Measurements from ENCODE around the gene PLAC1. TPM values are rescaled to one million over a fixed set of nuclear protein-coding genes. Genes with fewer than 3 reads are reported as not detected.

Gene PLAC1
- total RNA-seq, 1 donor from 2014 or later: not detected

DNA sequence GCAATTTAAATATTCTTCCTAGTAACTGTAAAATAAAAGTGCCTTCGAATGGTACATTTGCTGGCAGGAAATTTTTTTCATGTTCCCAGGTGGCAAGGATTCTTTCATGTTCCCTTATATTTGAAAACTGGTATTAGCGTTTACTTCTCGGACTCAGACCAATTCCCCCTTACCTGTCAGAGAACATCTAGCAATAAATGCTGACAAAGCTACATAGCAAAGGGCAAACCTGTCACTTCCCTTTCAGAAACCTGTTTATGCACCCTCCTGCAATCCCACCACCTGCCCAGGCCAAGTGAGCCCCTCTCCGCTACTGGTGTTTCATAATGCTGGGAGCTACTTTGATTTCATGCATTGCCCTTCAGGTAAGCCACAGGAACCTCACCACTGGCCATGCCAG lies 100.1 kb downstream of the PLAC1 start:
- no peak for ATAC-seq (ENCODE audit: poor library complexity)
- intact Hi-C loops (cut with DNase I): no loop called here
- no peak for DNase-seq

DNA sequence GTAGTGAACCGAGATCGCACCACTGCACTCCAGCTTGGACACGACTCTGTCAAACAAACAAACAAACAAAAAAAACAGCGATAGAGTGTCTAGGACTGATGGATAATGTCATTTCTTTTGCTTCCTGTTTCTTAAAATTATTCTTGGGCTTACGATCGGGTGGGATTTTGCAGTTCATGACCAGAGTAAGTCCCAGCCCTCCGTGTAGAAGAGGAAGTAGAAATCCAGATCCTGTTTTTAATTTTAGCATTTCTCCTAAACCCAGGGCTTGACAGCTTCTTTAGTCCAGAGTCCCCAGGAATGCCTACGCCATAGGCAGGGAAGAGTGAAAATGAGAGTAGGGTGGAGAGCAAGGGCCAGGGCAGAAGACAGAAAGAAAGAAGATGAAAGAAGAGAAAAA lies 104.0 kb downstream of the PLAC1 start:
- DNase-seq (no peak), ATAC-seq (ENCODE audit: poor library complexity) (no peak)
- intact Hi-C loops (cut with DNase I): no loop called here

DNA sequence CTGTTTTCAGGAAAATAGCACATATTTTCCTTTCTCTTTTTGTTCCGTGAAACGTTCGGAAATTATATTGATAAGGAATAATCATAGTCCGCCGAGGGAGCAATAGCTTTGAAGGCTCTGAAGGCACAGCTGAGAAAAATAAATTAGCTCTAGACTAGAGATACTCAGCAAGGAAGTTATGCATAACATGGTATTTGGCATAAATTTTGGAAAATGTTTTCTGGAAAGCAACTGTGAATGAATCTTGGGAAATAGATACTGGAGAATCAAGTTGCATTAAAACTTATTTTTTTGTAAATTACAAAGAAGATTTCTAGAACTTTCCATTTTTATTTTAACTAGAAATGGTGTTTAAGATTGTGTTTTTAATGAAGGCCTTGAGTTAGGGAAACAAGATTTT lies 105.9 kb downstream of the PLAC1 start:
- intact Hi-C loops (cut with DNase I): no loop called here
- ATAC-seq (ENCODE audit: poor library complexity): no peak
- no peak for DNase-seq

DNA sequence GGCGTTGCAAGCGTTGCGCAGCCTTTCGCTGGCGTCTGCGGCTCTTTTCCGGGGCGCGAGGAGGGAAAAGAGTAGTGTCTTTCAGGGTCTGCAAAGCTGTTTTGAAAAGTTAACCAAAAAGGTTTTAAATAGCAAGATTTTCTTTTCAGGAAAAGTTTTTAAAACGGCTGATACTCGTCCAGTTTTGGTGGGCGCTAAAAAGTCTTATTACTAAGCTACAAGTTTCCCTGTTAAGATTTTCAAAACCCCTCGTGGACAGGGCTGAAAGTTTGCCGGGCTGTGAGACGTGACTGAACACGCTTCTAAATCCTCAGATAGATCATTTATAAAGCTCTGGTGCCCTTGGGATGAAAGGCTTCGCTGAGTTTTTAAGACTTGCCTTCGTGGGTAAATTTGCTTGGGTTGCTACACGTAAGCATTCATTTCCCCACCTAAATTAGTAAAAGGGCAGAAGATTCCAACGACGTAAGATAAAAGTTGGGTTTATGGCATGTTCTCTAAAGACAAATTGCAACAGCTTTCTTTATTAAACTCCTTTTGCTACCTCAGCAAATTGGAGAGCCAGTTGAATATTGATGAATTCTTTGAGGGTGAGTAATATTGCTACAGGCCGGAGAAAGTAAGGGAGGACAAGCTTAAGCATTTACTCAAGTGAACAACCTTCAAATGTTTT lies 106.8 kb downstream of the PLAC1 start:
- intact Hi-C loops (cut with DNase I): no loop called here
- no peak for DNase-seq
- no peak for ATAC-seq (ENCODE audit: poor library complexity)

DNA sequence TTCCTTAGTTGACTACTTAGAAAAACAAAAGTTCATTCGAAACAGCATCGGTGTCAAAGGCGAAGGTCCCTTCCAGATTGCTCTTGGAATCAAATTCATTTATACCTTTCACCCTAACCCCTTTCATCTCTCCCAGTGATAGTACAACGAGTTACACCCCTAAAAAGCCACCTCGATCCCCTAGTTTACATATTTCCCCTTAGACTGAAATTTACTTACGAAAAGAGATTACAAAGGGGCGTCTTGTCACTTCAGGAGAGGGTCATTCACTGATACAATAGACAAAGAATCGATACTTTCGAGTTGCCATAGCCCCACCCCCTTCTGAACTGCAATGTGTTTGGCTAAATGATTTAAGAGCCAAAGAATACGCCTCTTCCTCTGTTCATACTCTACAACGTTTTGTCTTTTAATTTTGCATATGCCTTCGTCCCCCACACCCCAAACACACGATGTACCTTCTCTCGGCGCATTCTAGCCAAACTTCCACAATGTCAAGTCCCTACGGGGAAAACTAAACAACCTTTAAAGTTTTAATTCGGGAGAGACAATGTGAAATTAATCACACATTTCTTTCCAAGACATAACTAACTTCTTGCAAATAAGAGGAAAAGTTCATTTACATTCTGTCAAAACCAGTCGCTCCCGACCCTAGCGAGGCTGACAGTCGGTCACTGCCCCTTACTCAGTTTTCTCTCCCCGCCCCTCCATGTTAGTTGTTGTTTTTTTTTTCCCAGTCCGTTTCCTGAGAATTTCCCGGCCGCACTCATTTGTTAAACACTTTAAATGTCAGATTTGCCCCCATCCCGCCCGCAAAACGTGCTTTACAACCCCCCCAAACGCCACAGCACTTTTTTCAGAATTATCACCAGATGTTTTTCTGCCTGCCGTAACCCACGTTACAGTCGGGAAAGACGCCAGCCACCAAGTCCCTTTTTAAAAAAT lies 109.7 kb downstream of the PLAC1 start:
- ATAC-seq (ENCODE audit: poor library complexity): no peak
- no peak for DNase-seq
- intact Hi-C loops (cut with DNase I): no loop called here

DNA sequence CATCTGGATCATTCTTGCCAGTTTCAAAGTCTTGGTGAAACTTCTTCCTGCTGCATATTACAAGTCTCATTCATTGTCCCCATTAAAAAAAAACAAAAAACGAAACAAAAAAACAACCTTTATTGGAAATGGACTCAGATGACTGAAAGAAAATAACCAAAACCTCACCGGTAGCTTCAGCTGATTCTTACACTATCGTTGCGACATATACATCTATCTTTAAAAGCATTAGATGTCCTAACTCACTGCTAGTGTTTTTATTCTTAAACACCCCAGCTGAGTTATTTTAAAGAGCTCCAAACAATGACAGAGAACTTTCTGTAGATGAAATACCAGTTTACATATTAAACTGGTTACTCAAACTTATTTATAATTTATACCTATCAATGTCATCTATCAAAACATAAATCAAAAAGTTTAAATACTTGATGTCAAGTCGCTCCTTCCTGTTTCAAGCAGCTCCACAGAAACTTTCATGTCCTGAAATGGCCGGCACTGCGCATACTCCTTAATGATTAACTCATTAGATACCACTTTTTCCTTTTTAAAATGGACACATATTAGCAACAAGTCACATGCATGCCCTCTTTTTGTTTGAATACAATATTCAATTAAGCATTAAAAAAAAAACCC lies 111.1 kb downstream of the PLAC1 start:
- DNase-seq: no peak
- intact Hi-C loops (cut with DNase I): no loop called here
- ATAC-seq (ENCODE audit: poor library complexity): no peak

DNA sequence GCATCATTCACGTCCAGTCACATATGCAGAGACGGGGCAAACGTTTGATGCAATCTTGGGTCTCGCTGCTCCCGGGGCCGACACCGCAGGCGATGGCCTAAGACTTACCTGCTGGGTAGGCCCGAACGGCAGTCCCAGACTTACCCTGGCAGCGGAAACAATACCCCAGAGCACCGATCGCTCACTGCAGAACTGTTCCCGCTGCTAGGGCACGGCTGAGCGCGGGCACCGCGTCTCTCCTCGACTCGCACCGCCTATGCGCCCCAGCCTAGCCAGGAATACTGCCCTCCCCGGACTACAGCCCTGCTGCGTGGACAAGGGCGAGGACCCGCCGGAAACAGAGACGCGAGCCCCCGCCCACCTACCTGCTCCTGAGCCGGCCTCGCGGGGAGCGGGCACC lies 112.1 kb downstream of the PLAC1 start:
- DNase-seq: no peak
- intact Hi-C loops (cut with DNase I): no loop called here
- ATAC-seq (ENCODE audit: poor library complexity): no peak

DNA sequence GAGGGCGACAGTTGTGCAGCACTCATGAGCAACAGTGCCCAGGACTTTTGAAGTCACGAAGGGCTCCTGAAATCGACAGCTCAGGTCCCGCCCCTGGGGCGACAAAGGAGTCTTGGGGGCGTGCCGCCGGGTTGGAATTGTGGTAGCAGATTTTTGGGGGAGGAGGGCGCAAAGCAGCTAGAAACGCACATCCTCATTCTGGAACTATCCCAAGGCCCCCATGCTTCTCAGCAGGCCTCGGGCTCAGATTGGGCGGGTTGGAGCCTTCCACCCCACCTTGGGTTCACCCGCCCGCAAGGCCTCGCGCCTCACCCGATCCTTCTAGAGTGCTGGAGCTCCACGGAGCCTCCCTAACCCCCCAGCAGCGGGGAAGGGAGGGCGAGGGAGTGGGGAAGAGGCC lies 112.8 kb downstream of the PLAC1 start:
- DNase-seq: no peak
- intact Hi-C loops (cut with DNase I): no loop called here
- no peak for ATAC-seq (ENCODE audit: poor library complexity)

DNA sequence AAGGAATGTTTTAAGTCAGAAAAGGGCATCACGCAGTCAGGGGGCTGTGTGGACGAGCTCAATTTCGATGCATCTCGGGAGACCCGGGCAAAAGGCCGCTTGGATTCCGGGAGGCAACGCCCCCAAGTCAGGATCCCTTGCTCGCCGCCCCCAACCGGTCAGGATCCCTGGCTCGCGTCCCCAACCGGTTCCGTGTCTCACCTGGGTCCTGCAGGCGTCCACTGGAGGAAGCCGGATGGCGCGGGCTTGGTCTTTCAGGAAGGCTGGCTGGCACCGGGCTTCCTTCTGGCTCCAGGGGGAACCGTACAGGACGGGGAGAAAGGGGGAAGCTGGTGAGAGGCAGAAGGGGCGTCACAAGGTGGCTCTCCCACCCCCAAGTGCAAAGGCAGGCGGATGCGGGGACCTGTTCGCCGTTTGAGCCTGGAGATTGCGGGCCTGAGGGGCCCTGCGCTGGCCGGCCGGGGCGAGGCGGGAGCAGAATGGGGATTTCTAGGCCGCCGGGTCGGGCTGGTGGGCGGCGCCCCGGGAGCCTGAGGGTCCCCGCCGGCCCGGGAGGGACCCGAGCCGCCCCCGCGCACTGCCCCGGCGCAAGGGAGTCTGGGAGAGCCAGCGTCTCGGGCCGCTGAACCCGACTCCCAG lies 113.6 kb downstream of the PLAC1 start:
- DNase-seq (no peak), ATAC-seq (ENCODE audit: poor library complexity) (no peak)
- intact Hi-C loops (cut with DNase I): no loop called here

DNA sequence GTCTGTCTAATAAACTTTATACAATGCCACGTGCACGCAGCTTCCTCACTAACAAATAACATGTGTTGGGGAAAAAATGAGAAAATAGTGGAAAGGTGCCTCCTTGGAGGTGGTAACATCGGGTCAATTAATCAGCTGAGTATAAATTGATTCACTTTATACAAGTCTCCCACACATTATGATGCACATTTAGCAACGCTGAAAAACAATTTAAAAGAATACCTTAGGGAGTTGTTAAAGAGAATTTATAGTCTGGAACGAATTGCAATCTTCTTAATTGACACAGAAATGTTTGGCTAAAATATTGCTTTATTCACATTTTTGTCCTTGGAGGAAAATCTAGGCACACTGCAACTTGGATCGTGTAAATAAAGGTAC lies 114.1 kb downstream of the PLAC1 start:
- intact Hi-C loops (cut with DNase I): no loop called here

DNA sequence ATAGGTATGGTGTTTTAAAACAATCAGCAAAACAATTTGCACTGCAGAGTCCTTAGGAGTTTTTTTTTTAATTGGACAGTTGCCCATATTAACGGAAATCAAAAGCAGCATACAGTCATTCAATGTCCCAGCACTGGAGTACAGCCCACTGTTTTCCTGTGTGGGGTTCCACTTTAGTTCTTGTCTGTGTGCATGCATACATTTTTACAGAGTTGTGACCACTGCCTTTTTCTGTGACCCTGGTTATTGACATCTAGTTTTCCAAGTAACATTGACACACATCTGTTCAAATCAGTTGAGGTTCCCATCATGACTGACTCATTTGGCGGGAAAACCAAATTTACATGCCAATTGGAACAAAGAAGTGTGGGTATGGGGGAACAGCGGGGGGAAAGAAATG lies 115.0 kb downstream of the PLAC1 start:
- no peak for DNase-seq
- intact Hi-C loops (cut with DNase I): no loop called here
- ATAC-seq (ENCODE audit: poor library complexity): no peak

More for the DNA sequence above, 114.1 kb downstream of the PLAC1 start:
- DNase-seq: no peak
- no peak for ATAC-seq (ENCODE audit: poor library complexity)

DNA sequence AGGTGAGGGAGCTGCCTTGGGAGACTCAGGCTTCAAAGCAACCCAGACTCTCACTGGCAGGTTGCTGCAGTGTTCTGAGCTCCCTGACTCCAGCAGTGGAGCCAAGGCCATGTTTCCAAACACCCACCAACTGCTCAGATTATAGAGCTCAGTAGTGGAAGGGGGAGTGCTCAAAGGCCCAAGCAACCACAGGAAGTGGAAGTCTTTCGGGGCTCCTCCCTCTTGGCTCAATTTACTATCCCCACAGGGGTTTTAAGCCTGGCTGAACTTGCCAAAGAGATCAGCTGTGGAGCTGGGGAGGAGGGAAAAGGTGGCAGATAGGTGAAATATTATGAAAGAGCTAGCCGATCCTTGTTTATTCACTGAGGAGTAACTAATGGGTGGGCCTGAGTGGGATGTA lies 115.8 kb downstream of the PLAC1 start:
- DNase-seq: no peak
- intact Hi-C loops (cut with DNase I): no loop called here
- ATAC-seq (ENCODE audit: poor library complexity): peak; percentile 20

DNA sequence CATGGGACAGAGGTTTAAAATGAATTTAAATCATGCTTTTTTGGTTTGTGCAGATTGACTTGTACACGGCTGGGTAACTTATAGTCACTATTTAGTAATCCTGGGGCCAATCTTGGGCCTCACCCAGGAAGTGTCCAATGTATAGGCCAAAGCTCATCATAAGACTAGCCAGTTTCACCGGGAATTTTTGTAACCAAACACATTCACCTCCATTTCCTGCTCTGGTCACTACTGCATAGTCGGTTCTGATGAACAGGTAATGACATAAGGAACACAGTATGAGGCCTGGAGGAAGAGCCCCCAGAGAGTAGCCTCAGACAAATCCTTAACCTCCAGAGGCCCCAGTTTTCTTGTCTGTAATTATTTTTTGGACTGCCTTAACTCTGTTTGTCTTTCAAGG lies 116.4 kb downstream of the PLAC1 start:
- DNase-seq (no peak), ATAC-seq (ENCODE audit: poor library complexity) (no peak)
- intact Hi-C loops (cut with DNase I): no loop called here

DNA sequence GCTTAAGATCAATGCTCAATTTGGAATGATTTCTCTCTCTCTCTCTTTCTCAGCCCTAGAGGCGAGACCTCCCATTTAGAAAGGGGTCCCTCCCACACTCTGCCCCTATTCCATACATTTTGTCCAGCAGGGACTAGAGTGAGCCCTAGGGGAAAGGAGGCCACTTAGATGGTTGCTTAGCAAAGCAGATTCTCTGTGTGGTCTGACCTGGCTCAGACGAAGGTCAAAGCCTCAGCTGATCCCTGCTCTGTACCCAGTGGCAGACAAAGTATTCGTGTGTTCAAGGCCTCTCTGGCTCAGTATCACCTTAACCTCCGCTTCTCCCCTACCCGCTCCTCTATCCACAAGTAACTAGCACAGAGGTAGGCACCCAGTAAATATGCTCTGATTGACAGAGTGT lies 120.0 kb downstream of the PLAC1 start:
- no peak for DNase-seq
- intact Hi-C loops (cut with DNase I): no loop called here

DNA sequence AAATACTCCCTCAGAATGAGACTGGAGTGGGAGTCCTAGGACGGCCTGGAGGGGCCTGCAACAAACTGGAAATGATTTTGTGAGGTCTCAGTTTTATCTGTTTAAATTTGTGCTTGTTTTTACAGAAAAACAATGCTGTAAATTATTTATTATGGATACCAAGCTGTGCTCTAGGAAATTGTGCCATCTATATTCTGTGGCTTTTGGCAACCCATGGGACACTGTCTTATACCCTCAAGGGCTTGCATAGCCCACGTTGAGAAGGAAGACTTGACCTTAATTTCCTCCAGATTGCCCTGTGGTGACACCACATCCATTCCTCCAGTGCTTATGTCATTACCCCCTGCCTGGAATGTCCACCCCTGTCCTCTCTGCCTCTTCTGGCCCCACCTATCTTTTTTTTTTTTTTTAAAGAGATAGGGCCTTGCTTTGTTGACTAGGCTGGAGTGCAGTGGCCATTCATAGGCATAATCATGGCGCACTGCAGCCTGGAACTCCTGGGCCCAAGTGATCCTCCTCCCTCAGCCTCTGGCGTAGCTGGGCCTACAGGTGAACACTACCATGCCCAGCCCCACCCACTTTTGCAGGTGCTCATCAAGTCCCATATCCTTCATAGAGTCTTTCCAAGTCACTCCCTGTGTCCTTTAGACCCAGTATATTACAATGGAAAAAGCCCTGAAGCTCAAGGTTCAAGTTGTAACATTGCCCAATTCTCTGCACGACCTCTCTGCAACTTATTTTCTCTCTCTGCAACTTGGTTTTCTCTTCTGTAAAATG lies 120.9 kb downstream of the PLAC1 start:
- intact Hi-C loops (cut with DNase I): no loop called here
- DNase-seq: no peak
- ATAC-seq (ENCODE audit: poor library complexity): peak; percentile 60

More for the DNA sequence above, 120.0 kb downstream of the PLAC1 start:
- no peak for ATAC-seq (ENCODE audit: poor library complexity)

DNA sequence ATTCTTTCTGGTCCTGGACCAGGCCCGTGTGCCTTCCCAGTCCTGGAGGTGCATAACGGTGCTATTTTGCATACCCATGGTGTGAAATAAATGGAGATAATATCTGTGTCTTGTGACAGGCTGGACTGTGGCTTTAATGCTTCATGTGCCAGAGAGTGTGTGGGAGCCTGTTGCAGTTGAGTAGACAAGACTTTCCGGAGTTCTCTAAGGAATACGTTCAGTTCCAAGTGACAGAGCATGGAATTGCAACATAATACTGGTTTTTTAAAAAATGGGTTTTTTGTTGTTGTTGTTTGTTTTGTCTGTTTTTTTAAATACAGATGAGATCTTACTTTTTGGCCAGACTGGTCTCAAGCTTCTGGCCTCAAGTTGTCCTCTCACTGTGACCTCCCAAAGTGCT lies 124.3 kb downstream of the PLAC1 start:
- ATAC-seq (ENCODE audit: poor library complexity): no peak
- intact Hi-C loops (cut with DNase I): no loop called here

DNA sequence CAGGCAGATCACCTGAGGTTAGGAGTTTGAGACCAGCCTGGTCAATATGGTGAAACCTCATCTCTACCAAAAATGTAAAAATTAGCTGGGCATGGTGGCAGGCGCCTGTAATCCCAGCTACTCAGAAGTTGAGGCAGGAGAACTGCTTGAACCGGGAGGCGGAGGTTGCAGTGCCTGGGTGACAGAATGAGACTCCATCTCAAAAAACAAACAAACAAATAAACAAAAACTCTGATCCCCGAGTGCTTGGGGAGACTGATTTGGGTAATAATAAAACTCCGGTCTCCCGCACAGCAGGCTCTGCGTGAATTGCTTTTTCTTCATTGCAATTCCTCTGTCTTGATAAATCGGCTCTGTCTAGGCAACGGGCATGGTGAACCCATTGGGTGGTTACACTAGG lies 124.9 kb downstream of the PLAC1 start:
- DNase-seq (no peak), ATAC-seq (ENCODE audit: poor library complexity) (no peak)
- intact Hi-C loops (cut with DNase I): no loop called here

More for the DNA sequence above, 124.3 kb downstream of the PLAC1 start:
- no peak for DNase-seq

DNA sequence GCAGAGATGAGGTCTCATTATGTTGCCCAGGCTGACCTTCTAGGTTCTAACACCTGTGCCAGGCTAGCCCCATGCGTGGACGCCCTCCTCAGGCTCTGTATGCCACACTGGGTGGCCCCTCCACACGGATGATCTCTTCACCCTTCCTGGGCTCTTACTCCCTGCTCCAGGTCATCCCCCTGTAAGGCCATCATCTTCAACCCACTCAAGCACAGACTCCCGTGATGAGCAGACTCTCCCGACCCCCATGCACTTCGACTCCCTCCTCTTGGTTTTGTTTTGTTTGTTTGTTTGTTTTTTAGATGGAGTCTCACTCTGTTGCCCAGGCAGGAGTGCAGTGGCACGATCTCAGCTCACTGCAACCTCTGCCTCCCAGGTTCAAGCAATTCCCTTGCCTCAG lies 127.4 kb downstream of the PLAC1 start:
- intact Hi-C loops (cut with DNase I): no loop called here

DNA sequence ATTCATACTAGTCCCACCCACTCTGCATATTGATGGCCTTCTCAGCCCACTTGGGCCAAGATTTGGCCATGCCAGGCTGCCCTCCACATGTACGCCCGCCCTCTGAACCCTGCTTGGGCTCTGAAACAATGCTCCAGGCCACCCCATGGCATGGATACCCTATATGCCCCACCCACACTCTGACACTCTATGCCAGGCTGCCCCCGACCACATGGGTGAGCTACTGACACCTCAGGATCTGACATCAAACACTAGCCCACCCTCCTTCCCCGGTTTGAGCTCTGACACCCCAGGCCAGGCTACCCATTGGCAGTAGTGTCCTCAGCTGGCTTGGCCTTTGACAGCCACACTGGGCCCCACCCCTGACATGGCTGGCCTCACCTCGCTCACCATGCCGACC lies 128.8 kb downstream of the PLAC1 start:
- ATAC-seq (ENCODE audit: poor library complexity): no peak

More for the DNA sequence above, 127.4 kb downstream of the PLAC1 start:
- no peak for DNase-seq
- ATAC-seq (ENCODE audit: poor library complexity): no peak

More for the DNA sequence above, 128.8 kb downstream of the PLAC1 start:
- DNase-seq: no peak
- intact Hi-C loops (cut with DNase I): no loop called here
